B cell (primary cell): ENCODE data around the gene SLC25A13. TPM values are rescaled to one million over a fixed set of nuclear protein-coding genes. Genes with fewer than 3 reads are reported as not detected.

Experiments used
- ATAC-seq: fragments of 200-7000 bp; cut with Tn5 transposase; one replicate; pipeline ENCODE4 v1.10.0; 2021; ENCODE audit warnings: low read depth, mild to moderate bottlenecking, moderate number of reproducible peaks, moderate library complexity
- CTCF ChIA-PET: fragments of 350-600 bp; sonication (Branson Sonifier 250); formaldehyde crosslinking; loops from one replicate; lab custom pipeline; 2021; ENCODE audit warnings: antibody characterized with exemption, inconsistent platforms; lab: Charles Lee
- POLR2A ChIA-PET: fragments of 350-600 bp; sonication (Branson Sonifier 250); formaldehyde crosslinking; loops from one replicate; lab custom pipeline; 2021; ENCODE audit warnings: antibody characterized with exemption; lab: Charles Lee
- DNase-seq: peaks from one replicate; pipeline ENCODE4 v3.0.0; 2013
- H2AFZ ChIP-seq: 2 replicates; pipeline ENCODE4 v1.6.1; 2012; ENCODE audit warnings: mild to moderate bottlenecking, low read depth, low read length; ENCODE audit not compliant: insufficient read depth, poor library complexity, severe bottlenecking
- H3K27ac ChIP-seq, 2 donors: 1 replicate in 1 of 2; 2 replicates in 1 of 2; pipeline ENCODE4 v1.5.1; 2012 to 2013; ENCODE audit warnings: low read length in 2 of 2, mild to moderate bottlenecking in 2 of 2, moderate library complexity in 1 of 2
- H3K27me3 ChIP-seq, 4 experiments: fragments of 200-600 bp in 1 of 4; sonication (generic) in 1 of 4; replicated peaks in 1 of 4; 1 replicate in 2 of 4; 2 replicates in 2 of 4; pipeline versions ENCODE4 v1.6.1 to v1.7.0; 2013 to 2016; ENCODE audit warnings: low read length in 3 of 4, mild to moderate bottlenecking in 2 of 4, mixed read lengths in 1 of 4, moderate library complexity in 1 of 4; ENCODE audit not compliant: insufficient read depth in 4 of 4, control insufficient read depth in 3 of 4; ENCODE audit errors: control extremely low read depth in 1 of 4
- H3K36me3 ChIP-seq, 2 experiments: replicated peaks in 1 of 2; 1 replicate in 1 of 2; 2 replicates in 1 of 2; pipeline versions ENCODE4 v1.6.1 to v1.7.1; 2013; ENCODE audit warnings: low read length in 1 of 2; ENCODE audit not compliant: insufficient read depth in 2 of 2, control insufficient read depth in 1 of 2; ENCODE audit errors: control extremely low read depth in 1 of 2, extremely low read depth in 1 of 2
- H3K4me1 ChIP-seq, 2 donors: fragments of 200-600 bp in 1 of 2; sonication (generic) in 1 of 2; 1 replicate in 1 of 2; 2 replicates in 1 of 2; pipeline versions ENCODE4 v1.5.1 to v1.6.1; 2013 to 2017; ENCODE audit warnings: low read length in 2 of 2; ENCODE audit not compliant: control insufficient read depth in 2 of 2, insufficient read depth in 2 of 2
- H3K4me2 ChIP-seq: replicated peaks from 2 replicates; pipeline ENCODE3; 2012; ENCODE audit warnings: mild to moderate bottlenecking, low read depth, low read length; ENCODE audit not compliant: poor library complexity, severe bottlenecking
- H3K4me3 ChIP-seq, 5 experiments: fragments of 200-600 bp in 1 of 5; sonication (generic) in 1 of 5; 1 replicate in 3 of 5; 2 replicates in 2 of 5; pipeline versions ENCODE4 v1.5.1 to v1.7.0; 2011 to 2016; ENCODE audit warnings: low read length in 4 of 5, mild to moderate bottlenecking in 4 of 5, low read depth in 2 of 5, control low read depth in 1 of 5, moderate library complexity in 1 of 5; ENCODE audit not compliant: insufficient read depth in 1 of 5; ENCODE audit errors: control extremely low read depth in 1 of 5, extremely low read depth in 1 of 5
- H3K79me2 ChIP-seq: fragments of 200-600 bp; sonication (generic); one replicate; pipeline ENCODE4 v1.6.0; 2016; ENCODE audit warnings: low read length; ENCODE audit not compliant: control insufficient read depth, insufficient read depth
- H3K9ac ChIP-seq: fragments of 200-600 bp; sonication (generic); 2 replicates; pipeline ENCODE4 v1.6.1; 2017; ENCODE audit warnings: mild to moderate bottlenecking, low read length, moderate library complexity
- H3K9me3 ChIP-seq, 3 donors: one replicate each; pipeline versions ENCODE4 v1.6.1 to v1.7.1; 2013; ENCODE audit warnings: low read length in 2 of 3; ENCODE audit not compliant: control insufficient read depth in 2 of 3, insufficient read depth in 1 of 3; ENCODE audit errors: control extremely low read depth in 1 of 3
- H4K20me1 ChIP-seq: 2 replicates; pipeline ENCODE4 v1.6.0; 2012; ENCODE audit warnings: mild to moderate bottlenecking, low read length; ENCODE audit not compliant: insufficient read depth, control insufficient read depth, poor library complexity, severe bottlenecking
- H3K27ac Mint-ChIP-seq: one replicate; pipeline ENCODE4 v1.8.0; 2021; ENCODE audit warnings: mixed read lengths
- H3K27me3 Mint-ChIP-seq: one replicate; pipeline ENCODE4 v1.8.0; 2021; ENCODE audit warnings: mixed read lengths
- H3K4me1 Mint-ChIP-seq: one replicate; pipeline ENCODE4 v1.8.0; 2021; ENCODE audit warnings: mixed read lengths
- H3K4me3 Mint-ChIP-seq: one replicate; pipeline ENCODE4 v1.8.0; 2021; ENCODE audit warnings: mixed read lengths
- H3K9me3 Mint-ChIP-seq: one replicate; pipeline ENCODE4 v1.8.0; 2022; ENCODE audit warnings: mixed read lengths; ENCODE audit not compliant: insufficient read depth
- CTCF ChIP-seq: fragments of 200-600 bp; IDR thresholded peaks from one replicate; pipeline ENCODE4 v1.8.0; 2022; ENCODE audit warnings: antibody characterized with exemption, mild to moderate bottlenecking
- EZH2 ChIP-seq: IDR thresholded peaks from 2 replicates; pipeline ENCODE4 v1.6.1; 2012; ENCODE audit warnings: borderline replicate concordance, low read depth, mild to moderate bottlenecking, moderate library complexity, low read length; ENCODE audit not compliant: insufficient read depth, poor library complexity, severe bottlenecking
- WGBS: methylation state at CpG from one replicate; pipeline ENCODE4 v1.1.5; 2013; ENCODE audit warnings: missing lambda C conversion rate; ENCODE audit not compliant: insufficient coverage; 5-methylcytosine and 5-hydroxymethylcytosine counted together
- intact Hi-C: fragments of 100-400 bp; cut with micrococcal nuclease; formaldehyde crosslinking; loops from one replicate; pipeline ENCODE4 v1.10.0; 2022
- polyA plus RNA-seq: library from polyadenylated mRNA; depleted of rRNA; stranded (reverse); fragments of >200 nt; gene quantifications from 2 replicates; pipeline ENCODE4 v1.2.3, GENCODE V29; 2012
- total RNA-seq, 2 donors: library from RNA; stranded (reverse); fragments of 120-200 nt in 1 of 2; gene quantifications; 1 replicate in 1 of 2; 2 replicates in 1 of 2; pipeline versions ENCODE4 v1.2.3 to v1.2.4, GENCODE V29; 2013 to 2022

Gene SLC25A13
- total and polyA plus RNA-seq, 2 donors (not counting 1 experiment from before 2014, with no cell fraction given) = 12.5 to 30.9 TPM

- H3K4me3 ChIP-seq = no peak overlapping the region
- no peak for ATAC-seq
- H3K27me3 ChIP-seq = no peaks in the 10 kb centered on the region
- ChIA-PET CTCF (no interaction called here), POLR2A (no interaction called here)
- H3K9me3 ChIP-seq = peaks cover 0 to 14% (median 0%) of the 10 kb centered on the region in 3 donors
- H2AFZ ChIP-seq = no peak overlapping the region
- no peaks in the 10 kb centered on the region for H3K4me1 ChIP-seq
- no peak for DNase-seq
- no peak overlapping the region for H3K4me2 ChIP-seq
- no peaks in the 10 kb centered on the region for H3K27me3 Mint-ChIP-seq
- peaks cover 3% of the 10 kb centered on the region for H3K4me1 Mint-ChIP-seq
- H3K27ac Mint-ChIP-seq = no peak overlapping the region
- no peak overlapping the region for H3K9ac ChIP-seq
- WGBS = 100% methylated on average over 1 of the region's 3 CpGs
- H3K9me3 Mint-ChIP-seq = no peaks in the 10 kb centered on the region
- TF ChIP-seq CTCF = no peak
- no peak for TF ChIP-seq EZH2
- H3K79me2 ChIP-seq = peaks cover 3% of the 10 kb centered on the region
- H3K27ac ChIP-seq = no peak overlapping the region
- peaks cover 5 to 8% of the 10 kb centered on the region in 2 experiments for H3K36me3 ChIP-seq
- no peaks in the 10 kb centered on the region for H4K20me1 ChIP-seq
- no peak overlapping the region for H3K4me3 Mint-ChIP-seq
- intact Hi-C loops = no loop called here
These were observed 88.8 kb downstream of the SLC25A13 start for GRCh38 chr7:96233084-96233483.

GRCh38 chr7:96228760-96229159 lies 93.1 kb downstream of the SLC25A13 start:
- Histone ChIP-seq H3K27ac (no peak overlapping the region), H3K4me1 (no peaks in the 10 kb centered on the region), H3K79me2 (peaks cover 3% of the 10 kb centered on the region), H2AFZ (no peak overlapping the region), H3K4me3 (no peak overlapping the region), H3K4me2 (no peak overlapping the region), H3K9me3 (peaks cover 0 to 14% (median 0%) of the 10 kb centered on the region in 3 donors), H3K9ac (no peak overlapping the region), H3K27me3 (no peaks in the 10 kb centered on the region), H3K36me3 (peaks cover 0 to 8% of the 10 kb centered on the region in 2 experiments), H4K20me1 (no peaks in the 10 kb centered on the region)
- H3K4me1 Mint-ChIP-seq = no peaks in the 10 kb centered on the region
- intact Hi-C loops = no loop called here
- ChIA-PET CTCF (no interaction called here), POLR2A (no interaction called here)
- H3K9me3 Mint-ChIP-seq = no peaks in the 10 kb centered on the region
- no peak for ATAC-seq
- TF ChIP-seq CTCF = no peak
- TF ChIP-seq EZH2 = no peak
- no peaks in the 10 kb centered on the region for H3K27me3 Mint-ChIP-seq
- no peak overlapping the region for H3K27ac Mint-ChIP-seq
- no peak overlapping the region for H3K4me3 Mint-ChIP-seq
- 97% methylated on average over 22 of the region's 22 CpGs for WGBS
- DNase-seq = no peak
